ENCODE results near the gene RPS27L.

RPS27L gene

DNA sequence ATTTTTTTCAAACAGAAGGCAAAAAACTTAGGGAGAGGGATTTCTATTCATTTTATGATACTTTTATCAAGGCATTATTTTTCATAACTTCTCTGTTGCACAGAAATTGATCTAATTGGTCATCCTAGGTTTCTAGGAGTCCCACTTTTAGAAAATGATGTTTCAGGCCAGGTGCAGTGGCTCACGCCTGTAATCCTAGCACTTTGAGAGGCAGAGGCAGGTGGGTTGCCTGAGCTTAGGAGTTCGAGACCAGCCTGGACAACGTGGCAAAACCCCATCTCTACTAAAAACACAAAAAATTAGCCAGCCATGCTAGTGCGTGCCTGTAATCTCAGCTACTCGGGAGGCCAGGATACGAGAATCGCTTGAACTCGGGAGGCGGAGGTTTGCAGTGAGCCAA is 32.8 kb downstream of the RPS27L start:
- TF ChIP-seq, protein P1, sequence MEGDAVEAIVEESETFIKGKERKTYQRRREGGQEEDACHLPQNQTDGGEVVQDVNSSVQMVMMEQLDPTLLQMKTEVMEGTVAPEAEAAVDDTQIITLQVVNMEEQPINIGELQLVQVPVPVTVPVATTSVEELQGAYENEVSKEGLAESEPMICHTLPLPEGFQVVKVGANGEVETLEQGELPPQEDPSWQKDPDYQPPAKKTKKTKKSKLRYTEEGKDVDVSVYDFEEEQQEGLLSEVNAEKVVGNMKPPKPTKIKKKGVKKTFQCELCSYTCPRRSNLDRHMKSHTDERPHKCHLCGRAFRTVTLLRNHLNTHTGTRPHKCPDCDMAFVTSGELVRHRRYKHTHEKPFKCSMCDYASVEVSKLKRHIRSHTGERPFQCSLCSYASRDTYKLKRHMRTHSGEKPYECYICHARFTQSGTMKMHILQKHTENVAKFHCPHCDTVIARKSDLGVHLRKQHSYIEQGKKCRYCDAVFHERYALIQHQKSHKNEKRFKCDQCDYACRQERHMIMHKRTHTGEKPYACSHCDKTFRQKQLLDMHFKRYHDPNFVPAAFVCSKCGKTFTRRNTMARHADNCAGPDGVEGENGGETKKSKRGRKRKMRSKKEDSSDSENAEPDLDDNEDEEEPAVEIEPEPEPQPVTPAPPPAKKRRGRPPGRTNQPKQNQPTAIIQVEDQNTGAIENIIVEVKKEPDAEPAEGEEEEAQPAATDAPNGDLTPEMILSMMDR (IDR thresholded peaks at IDR 0.05; ENCODE audit: insufficient read depth, low read depth, low read length, missing control alignments), result no peak
- no peak overlapping the region for H3K4me3 ChIP-seq (ENCODE audit: low read depth, low read length)
- no peak for DNase-seq (ENCODE audit: low read depth)

DNA sequence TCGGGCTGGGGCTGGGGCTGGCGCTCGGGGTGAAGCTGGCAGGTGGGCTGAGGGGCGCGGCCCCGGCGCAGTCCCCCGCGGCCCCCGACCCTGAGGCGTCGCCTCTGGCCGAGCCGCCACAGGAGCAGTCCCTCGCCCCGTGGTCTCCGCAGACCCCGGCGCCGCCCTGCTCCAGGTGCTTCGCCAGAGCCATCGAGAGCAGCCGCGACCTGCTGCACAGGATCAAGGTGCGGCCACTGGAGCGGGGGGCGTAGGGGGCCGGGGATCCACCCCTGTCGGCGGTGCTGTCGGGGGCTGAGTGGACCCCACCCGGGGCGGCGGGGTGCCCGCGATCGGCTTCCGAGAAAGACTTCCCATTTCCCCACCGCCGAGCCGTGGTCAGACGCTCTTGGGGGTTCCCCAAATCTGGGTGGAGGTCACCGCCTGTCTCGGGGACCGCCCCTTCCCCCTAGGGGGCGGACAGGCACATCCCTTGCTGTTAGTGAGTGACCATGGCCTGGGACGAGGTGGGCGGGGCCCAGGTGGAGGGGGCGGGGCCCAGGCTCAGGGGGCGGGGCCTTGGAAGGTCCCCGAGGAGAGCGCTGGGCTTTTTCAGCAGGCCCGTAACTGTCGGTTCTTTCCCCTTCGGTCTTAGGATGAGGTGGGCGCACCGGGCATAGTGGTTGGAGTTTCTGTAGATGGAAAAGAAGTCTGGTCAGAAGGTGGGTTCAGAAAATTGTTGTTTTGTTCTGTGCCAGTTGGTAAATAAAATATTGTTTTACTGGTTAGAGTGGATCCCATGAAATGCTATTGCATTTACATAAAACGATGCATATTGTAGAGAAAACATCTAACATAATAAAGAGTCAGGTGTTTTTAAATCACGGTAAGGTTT is 35.0 kb downstream of the RPS27L start:
- peak; percentile 89 for DNase-seq (ENCODE audit: low read depth)
- TF ChIP-seq, protein P1 (IDR thresholded peaks at IDR 0.05; ENCODE audit: insufficient read depth, low read depth, low read length, missing control alignments), result peak; percentile 13
- peak overlapping the region; percentile 80 for H3K4me3 ChIP-seq (ENCODE audit: low read depth, low read length)

DNA sequence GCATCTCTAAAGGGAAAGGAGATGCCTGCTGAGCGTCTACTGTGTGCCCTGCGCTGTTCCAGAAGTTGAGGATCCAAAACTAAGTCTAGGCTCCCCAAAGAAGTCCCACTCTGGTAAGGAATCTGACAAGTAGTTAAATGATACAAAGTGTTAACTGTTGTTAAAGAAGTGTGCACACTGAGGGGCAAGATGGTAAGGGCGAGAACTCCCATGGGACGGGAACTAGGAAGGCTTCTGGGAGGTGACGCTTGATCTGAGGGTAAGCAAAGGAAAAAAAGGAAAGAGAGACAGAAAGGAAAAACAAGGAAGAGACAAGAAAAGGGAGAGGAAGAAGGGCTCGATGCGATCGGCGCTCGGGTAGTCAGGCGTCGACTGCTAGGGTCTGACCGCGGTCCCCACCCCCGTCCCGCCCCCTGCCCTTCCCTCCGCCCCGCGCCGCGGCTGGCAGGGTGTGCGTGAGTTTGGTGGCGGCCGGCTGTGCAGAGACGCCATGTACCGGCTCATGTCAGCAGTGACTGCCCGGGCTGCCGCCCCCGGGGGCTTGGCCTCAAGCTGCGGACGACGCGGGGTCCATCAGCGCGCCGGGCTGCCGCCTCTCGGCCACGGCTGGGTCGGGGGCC is 35.8 kb downstream of the RPS27L start, which contains the start of gene LACTB:
LACTB (plus strand) TSS at position 480 of the 620 bp plus-strand sequence; CDS start at position 491, 11 bp downstream.
- peak within 1 kb of the TSS; percentile 80 for H3K4me3 ChIP-seq (ENCODE audit: low read depth, low read length)
- TF ChIP-seq, protein P1 (IDR thresholded peaks at IDR 0.05; ENCODE audit: insufficient read depth, low read depth, low read length, missing control alignments), result no peak
- DNase-seq (ENCODE audit: low read depth), result peak; percentile 93

DNA sequence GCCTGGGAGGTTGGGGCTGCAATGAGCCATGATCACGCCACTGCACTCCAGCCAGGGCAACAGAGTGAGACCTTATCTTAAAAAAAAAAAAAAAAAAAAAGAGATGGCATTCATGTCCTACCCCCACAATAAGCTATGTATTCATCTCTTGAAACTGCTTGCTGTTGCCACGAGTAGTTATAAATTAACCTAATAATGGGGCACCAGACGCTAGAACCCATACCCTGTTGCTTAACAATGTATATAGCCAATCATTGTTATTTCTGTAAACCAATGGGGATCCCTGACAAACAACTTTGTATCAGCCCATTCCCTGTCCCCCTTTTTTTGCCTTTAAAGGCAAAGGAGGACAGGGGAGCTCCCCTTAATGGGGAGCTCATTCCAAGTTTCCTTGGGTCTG is 38.4 kb downstream of the RPS27L start:
- H3K4me3 ChIP-seq (ENCODE audit: low read depth, low read length), result no peak overlapping the region
- TF ChIP-seq, protein P1 (IDR thresholded peaks at IDR 0.05; ENCODE audit: insufficient read depth, low read depth, low read length, missing control alignments), result no peak
- no peak for DNase-seq (ENCODE audit: low read depth)

DNA sequence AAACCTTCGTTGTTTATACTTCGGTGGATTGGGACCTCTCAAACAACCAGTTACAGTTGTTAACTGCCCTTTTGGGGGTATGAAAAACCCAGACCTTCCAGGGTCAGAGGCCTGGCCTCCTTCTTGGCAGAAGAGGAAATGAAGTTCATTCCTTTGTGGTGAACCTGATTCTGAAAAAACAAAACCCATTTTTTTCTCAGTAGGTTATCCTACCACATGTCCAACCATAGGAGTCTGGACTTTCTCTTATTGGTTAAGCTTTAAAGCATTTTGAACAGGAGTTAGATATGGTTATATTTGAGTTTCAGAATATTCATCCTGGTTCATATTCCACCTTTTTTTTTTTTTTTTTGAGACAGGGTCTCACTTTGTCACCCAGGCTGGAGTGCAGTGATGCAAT is 42.8 kb downstream of the RPS27L start:
- TF ChIP-seq, protein P1 (IDR thresholded peaks at IDR 0.05; ENCODE audit: insufficient read depth, low read depth, low read length, missing control alignments), result no peak
- no peak overlapping the region for H3K4me3 ChIP-seq (ENCODE audit: low read depth, low read length)
- no peak for DNase-seq (ENCODE audit: low read depth)

DNA sequence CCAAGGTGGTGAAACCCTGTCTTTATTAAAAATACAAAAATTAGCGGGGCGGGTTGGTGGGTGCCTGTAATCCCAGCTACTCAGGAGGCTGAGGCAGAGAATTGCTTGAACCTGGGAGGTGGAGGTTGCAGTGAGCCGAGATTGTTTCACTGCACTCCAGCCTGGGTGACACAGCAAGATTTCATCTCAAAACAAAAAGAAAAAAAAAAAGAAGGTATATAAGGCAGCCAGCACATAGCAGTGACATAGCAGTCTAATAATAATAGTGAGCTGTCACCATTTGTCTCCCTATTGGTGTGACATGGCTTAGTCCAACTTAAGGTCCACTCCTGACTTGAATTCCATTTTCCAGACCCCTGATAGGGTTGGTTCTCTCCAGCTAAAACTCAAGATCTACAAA is 44.4 kb downstream of the RPS27L start:
- no peak for DNase-seq (ENCODE audit: low read depth)
- TF ChIP-seq, protein P1 (IDR thresholded peaks at IDR 0.05; ENCODE audit: insufficient read depth, low read depth, low read length, missing control alignments), result no peak
- no peak overlapping the region for H3K4me3 ChIP-seq (ENCODE audit: low read depth, low read length)
